Muscle layer of colon (tissue), 2 donors: ENCODE data around the gene CTNS.
A peak's percentile ranks its signal among the peaks of the same experiment; 100 is the strongest.

ENCODE experiments used
- H3K27ac ChIP-seq: one replicate; pipeline ENCODE4 v1.7.0; 2013; ENCODE audit warnings: low read depth, mild to moderate bottlenecking, low read length, moderate library complexity
- H3K27me3 ChIP-seq, 2 donors: one replicate each; pipeline ENCODE4 v1.7.0; 2013; ENCODE audit warnings: low read length in 2 of 2, mild to moderate bottlenecking in 2 of 2; ENCODE audit not compliant: insufficient read depth in 2 of 2, control insufficient read depth in 1 of 2
- H3K36me3 ChIP-seq: one replicate; pipeline ENCODE4 v1.7.0; 2013; ENCODE audit warnings: mild to moderate bottlenecking, low read length; ENCODE audit not compliant: insufficient read depth
- H3K4me1 ChIP-seq: one replicate; pipeline ENCODE4 v1.7.0; 2013; ENCODE audit warnings: mild to moderate bottlenecking, low read length; ENCODE audit not compliant: insufficient read depth
- H3K4me3 ChIP-seq, 2 donors: one replicate each; pipeline ENCODE4 v1.7.0; 2013; ENCODE audit warnings: low read length in 2 of 2, low read depth in 1 of 2, mild to moderate bottlenecking in 1 of 2, moderate library complexity in 1 of 2
- H3K9ac ChIP-seq: one replicate; pipeline ENCODE4 v1.7.0; 2013; ENCODE audit warnings: low read length
- H3K9me3 ChIP-seq: one replicate; pipeline ENCODE4 v1.7.0; 2013; ENCODE audit warnings: mild to moderate bottlenecking, low read length
- donor health status: abdominal sarcoma.
- donor health status: Adenocarcinoma of cecum.

The CTNS gene

DNA sequence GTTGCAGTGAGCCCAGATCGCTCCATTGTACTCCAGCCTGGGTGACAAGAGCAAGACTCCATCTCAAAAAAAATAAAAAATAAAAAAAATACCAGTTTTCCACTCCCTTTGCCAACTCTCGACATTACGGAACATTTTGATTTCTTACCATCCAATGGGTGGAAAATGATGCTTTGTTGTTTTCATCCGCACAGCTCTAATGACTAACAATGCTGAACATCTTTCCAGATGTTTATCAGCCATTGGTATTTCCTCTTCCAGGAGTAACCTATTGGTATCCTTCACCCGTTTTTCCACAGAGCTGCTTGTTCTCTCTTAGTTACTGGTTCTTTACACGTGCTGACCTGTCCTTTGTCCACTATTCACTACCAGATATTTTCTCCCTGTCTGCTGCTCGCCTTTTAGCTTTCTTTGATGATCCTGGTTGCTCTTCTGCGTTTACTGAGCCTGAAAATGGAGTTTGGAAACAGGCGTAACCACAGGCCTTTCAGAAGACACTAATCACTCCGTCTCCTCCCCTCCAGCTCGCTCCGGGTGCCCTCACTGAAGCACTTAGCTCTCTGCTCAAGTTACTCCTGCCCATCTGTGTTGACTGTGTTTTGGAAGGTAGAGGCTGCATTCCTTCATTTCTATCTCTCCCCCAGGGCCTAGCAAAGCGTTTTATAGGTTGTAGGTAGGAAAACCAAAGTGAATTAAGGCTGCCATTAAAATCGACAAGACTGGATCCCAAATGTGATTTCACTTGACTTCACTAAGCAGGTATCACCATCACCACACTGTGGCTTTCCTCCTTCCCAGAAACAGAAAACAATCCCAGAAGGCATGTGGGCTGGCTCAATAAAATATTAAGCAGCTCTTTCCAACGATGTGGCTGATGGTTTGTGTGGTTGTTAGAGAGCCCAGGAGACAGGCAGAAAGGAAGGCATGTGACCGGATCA, 9.5 kb upstream of the CTNS start:
- Histone ChIP-seq H3K9me3 (no peaks in the 10 kb centered on the region), H3K36me3 (peaks cover 44% of the 10 kb centered on the region), H3K9ac (no peak overlapping the region), H3K4me1 (no peaks in the 10 kb centered on the region), H3K27me3 (no peaks in the 10 kb centered on the region), H3K27ac (no peak overlapping the region), H3K4me3 (no peak overlapping the region)

DNA sequence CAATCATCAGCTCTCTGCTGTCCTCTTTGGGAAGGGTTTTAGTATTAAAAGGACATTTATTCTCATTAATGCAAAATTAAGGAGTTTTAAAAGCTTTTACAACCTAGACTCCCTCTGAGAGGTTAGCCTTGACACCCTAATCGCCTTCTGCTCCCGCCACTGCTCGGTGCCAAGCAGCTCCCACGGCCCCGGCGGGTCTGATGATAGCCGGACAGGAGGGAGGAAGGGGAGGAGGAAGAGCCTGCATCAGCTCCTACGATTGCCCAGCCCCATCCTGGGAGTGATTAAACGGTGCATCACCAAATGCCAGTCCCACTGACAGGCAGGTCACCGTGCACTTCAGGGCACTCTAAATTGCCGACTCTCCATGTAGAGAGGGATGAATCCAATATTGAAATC, 8.8 kb upstream of the CTNS start:
- no peaks in the 10 kb centered on the region for H3K9me3 ChIP-seq
- H3K4me3 ChIP-seq: no peak overlapping the region
- peaks cover 38% of the 10 kb centered on the region for H3K36me3 ChIP-seq
- H3K4me1 ChIP-seq: no peaks in the 10 kb centered on the region
- H3K27ac ChIP-seq: no peak overlapping the region
- no peak overlapping the region for H3K9ac ChIP-seq
- no peaks in the 10 kb centered on the region for H3K27me3 ChIP-seq

DNA sequence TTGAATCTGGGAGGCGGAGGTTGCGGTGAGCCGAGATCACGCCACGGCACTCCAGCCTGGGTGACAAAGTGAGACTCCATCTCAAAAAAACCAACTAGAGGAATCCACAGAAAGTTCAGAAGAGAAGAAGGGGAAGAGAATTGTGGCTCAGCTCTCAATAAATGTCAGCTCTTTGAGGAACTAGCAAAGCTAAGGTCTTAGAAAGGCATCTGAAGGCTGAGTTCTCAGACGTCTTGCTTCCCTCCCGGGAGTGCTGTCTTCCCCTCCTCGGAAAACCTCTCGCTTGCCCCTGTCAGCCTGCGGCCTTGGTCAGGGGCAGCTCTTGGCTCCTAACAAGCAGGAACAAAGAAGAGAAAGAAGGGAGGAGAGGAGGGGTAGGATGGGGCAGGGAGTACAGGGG, 5.8 kb upstream of the CTNS start:
- H3K36me3 ChIP-seq: peaks cover 16% of the 10 kb centered on the region

DNA sequence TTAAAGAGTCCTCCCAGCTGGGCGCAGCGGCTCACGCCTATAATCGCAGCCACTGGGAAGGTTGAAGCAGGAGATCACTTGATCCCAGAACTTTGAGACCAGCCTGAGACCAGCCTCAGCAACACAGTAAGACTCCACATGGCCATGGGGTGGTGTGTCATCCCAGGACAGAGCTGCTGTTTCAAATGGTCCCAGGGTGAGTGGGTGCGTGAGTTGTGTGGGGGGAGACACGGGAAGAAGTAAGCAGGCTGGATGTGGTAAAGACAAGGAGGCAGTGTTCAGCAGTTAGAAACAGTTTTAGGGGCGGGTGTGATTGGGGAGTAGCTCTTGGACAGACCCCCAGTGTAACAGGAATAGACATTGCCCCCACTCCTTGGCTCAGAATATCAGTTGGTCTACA, 4.3 kb upstream of the CTNS start:
- H3K27me3 ChIP-seq: no peaks in the 10 kb centered on the region
- no peak overlapping the region for H3K9ac ChIP-seq
- no peak overlapping the region for H3K27ac ChIP-seq
- H3K9me3 ChIP-seq: no peaks in the 10 kb centered on the region
- H3K36me3 ChIP-seq: peaks cover 16% of the 10 kb centered on the region
- H3K4me3 ChIP-seq: no peak overlapping the region
- H3K4me1 ChIP-seq: peaks cover under 1% of the 10 kb centered on the region

More for the DNA sequence above, 5.8 kb upstream of the CTNS start:
- no peaks in the 10 kb centered on the region for H3K27me3 ChIP-seq
- H3K27ac ChIP-seq: no peak overlapping the region
- H3K4me1 ChIP-seq: no peaks in the 10 kb centered on the region
- H3K9me3 ChIP-seq: no peaks in the 10 kb centered on the region
- no peak overlapping the region for H3K9ac ChIP-seq
- H3K4me3 ChIP-seq: no peak overlapping the region

DNA sequence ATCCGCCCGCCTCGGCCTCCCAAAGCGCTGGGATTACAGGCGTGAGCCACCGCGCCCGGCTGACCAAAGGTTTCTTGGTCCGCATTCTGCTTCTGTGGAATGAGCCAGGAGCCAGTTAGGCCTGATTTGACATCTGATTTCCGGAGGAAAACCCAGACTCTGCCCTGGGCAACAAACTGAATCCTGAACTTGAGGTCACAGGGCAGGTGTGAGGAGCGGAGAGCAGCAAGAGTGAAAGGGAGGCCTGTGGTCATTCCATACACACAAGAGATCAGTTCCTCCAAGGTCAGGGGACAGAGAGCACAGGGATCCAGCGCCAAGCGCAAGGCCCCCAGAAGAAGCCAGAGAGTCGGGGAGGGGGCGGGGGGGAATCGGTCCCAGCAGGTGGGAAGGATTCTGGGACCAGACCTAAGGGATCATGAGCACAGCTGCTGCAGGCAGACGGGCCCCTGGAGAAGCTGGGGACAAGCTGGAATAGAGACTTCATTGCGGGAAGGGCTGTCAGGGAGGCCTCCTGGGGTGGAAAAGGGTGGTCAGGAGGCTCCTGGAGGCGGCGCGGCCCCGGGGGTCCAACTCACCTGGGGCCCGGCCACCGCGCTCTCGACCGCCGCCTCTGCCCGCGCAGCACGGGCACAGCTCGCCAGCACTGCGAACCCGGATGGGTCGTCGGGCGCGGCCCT, 946 bp upstream of the CTNS start:
- Histone ChIP-seq H3K9me3 (no peaks in the 10 kb centered on the region), H3K4me3 (peak overlapping the region; percentile 84 to 95), H3K4me1 (peaks cover 4% of the 10 kb centered on the region), H3K9ac (peak overlapping the region; percentile 68), H3K27me3 (no peaks in the 10 kb centered on the region), H3K36me3 (no peaks in the 10 kb centered on the region), H3K27ac (peak overlapping the region; percentile 93)

DNA sequence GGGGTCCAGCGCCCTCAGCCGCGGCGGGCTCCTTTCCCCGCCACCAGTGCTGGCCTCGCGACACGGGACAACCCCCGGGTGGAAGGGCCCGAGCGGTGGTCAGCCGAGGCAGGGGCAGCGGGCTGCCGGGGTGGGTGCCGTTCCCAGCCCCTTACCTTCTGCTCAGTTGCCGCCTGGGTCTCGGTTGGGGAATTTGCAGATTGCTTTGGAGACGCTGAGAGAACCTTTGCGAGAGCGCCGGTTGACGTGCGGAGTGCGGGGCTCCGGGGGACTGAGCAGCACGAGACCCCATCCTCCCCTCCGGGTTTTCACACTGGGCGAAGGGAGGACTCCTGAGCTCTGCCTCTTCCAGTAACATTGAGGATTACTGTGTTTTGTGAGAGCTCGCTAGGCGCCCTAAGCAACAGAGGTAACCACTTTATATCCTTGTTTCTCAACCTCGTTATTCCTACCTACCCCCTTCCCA, 381 bp downstream of the CTNS start:
- peak overlapping the region; percentile 93 for H3K27ac ChIP-seq
- H3K4me1 ChIP-seq: peaks cover 4% of the 10 kb centered on the region
- peak overlapping the region; percentile 44 for H3K9ac ChIP-seq

DNA sequence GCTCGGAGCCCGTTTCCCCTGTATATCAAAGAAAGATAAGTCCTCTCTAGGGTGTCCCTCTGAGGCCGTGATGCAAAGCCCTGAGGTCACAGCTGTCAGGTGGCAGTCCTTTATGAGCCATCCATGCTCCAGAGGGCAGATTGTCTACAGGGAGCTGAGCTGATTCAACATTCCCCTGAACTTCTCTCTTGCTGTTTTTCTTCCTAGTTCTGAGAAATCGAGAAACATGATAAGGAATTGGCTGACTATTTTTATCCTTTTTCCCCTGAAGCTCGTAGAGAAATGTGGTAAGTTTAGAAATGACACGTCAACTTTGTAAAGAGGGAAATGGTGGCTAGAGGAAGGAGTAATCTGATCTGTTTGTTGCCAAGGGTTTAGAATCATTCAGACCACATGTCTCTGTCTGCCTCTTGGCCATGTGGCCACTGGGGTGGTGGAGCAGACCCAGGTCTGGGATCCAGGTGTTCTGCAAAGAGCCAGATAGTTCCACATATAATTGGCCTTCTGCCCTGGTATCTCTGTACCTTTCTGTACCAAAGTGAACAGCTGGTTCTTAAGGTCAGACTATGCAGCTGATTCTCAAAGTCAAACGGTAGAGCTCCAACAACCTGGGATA, 3.5 kb downstream of the CTNS start:
- Histone ChIP-seq H3K9me3 (no peaks in the 10 kb centered on the region), H3K4me3 (no peak overlapping the region), H3K9ac (no peak overlapping the region), H3K27me3 (no peaks in the 10 kb centered on the region), H3K36me3 (peaks cover 2% of the 10 kb centered on the region), H3K4me1 (peaks cover 4% of the 10 kb centered on the region), H3K27ac (no peak overlapping the region)

More for the DNA sequence above, 381 bp downstream of the CTNS start:
- Histone ChIP-seq H3K36me3 (no peaks in the 10 kb centered on the region), H3K9me3 (no peaks in the 10 kb centered on the region), H3K27me3 (no peaks in the 10 kb centered on the region), H3K4me3 (peak overlapping the region; percentile 84 to 95)

DNA sequence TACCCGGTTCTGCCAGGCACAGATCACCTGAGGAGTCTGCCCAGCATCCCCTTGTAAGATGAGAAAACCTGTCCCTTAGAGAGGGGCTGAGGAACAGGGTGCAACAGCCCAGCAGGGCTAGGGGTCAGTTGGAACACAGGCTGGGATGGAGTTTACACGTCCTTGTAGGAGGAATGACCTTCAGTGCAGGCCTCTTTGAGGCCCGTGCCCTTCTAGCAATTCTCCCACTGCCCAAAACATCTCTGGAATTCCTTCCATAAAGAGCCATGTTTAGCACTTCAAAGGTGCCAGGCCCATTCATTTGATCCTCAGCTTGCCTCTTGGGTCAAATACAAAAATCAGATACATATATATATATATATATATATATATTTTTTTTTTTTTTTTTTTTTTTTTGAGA, 4.5 kb downstream of the CTNS start:
- no peak overlapping the region for H3K27ac ChIP-seq
- H3K36me3 ChIP-seq: peaks cover 4% of the 10 kb centered on the region
- no peaks in the 10 kb centered on the region for H3K9me3 ChIP-seq
- H3K27me3 ChIP-seq: no peaks in the 10 kb centered on the region
- H3K4me1 ChIP-seq: peaks cover 4% of the 10 kb centered on the region
- H3K9ac ChIP-seq: no peak overlapping the region
- H3K4me3 ChIP-seq: no peak overlapping the region

DNA sequence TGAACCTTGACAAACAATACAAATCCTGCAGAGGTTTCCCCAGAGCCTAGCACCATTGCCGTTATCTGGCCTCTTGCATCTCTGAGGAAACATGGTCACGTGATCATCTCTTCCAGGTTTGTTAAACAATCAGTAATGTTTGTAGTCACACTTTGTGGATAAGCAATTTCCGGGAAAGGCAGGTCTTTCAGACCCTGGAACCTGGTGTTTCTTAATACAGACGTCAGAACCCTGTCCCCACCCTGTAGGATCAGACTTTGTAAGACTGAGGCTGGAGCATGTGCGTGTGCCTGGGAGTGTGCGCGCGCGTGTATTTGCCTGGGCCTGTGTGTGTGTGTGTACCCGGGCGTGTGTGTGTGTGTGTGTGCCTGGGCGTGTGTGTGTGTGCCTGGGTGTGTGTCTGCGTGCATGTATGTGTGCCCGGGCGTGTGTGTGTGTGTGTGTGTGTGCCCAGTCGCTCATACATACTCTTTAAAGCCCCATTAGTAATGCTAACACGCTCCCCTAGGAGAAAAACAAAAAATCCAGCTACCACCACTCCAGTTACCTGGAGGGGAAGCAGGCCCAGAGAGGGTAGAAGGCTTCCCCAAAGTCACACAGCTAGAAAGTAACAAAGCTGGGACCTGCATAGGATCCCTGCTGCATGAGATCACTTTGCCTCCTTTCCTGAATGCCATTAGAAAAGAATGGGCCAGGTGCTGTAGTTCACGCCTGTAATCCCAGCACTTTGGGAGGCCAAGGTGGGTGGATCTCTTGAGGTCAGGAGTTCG, 5.3 kb downstream of the CTNS start:
- Histone ChIP-seq H3K27ac (no peak overlapping the region), H3K9me3 (no peaks in the 10 kb centered on the region), H3K27me3 (no peaks in the 10 kb centered on the region), H3K4me1 (peaks cover 4% of the 10 kb centered on the region), H3K36me3 (peaks cover 4% of the 10 kb centered on the region), H3K9ac (no peak overlapping the region), H3K4me3 (no peak overlapping the region)

DNA sequence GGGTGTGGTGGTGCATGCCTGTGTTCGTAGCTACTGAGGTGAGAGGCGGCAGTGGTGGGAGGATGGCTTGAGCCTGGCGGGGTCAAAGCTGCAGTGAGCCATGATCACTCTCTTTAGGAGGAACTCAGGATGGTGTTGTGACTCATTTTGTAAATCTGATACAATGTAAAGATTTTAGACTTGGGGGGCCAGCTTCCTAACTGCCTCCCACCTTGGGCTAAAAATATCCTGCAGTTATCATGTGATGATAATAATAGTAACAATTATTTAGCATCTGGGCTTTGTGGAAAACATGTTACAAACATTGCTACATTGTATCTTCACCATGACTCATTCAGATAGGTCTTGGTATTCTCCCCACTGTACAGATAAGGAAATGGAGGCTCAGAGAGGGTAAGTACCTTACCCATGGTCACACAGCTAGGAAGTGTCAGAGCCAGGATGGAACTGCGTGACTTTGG, 7.4 kb downstream of the CTNS start:
- Histone ChIP-seq H3K4me1 (no peaks in the 10 kb centered on the region), H3K36me3 (peaks cover 17% of the 10 kb centered on the region), H3K9me3 (no peaks in the 10 kb centered on the region), H3K27ac (no peak overlapping the region), H3K9ac (no peak overlapping the region), H3K4me3 (no peak overlapping the region), H3K27me3 (no peaks in the 10 kb centered on the region)

DNA sequence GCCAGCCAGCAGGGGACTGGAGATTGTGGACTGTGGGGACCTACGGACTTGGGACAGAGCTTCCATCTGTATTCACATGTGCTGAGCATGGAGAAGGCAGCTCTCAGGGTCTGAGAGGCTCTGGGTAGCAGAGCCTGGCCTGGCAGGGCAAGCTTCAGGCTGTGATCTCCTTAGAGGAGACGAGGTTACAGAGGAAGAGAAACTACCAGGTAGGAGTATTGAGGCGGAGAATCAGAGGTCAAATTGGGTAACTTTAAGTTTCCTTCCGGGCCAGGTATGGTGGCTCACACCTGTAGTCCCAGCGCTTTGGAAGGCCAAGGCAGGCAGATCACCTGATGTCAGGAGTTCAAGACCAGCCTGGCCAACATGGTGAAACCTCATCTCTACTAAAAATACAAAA, 8.8 kb downstream of the CTNS start:
- H3K4me1 ChIP-seq: no peaks in the 10 kb centered on the region
- no peak overlapping the region for H3K9ac ChIP-seq
- H3K36me3 ChIP-seq: peaks cover 21% of the 10 kb centered on the region
- no peaks in the 10 kb centered on the region for H3K9me3 ChIP-seq
- no peak overlapping the region for H3K4me3 ChIP-seq
- no peaks in the 10 kb centered on the region for H3K27me3 ChIP-seq
- no peak overlapping the region for H3K27ac ChIP-seq
